CD14-positive monocyte (primary cell): ENCODE data around the gene MRPL42. TPM values are rescaled to one million over a fixed set of nuclear protein-coding genes. Genes with fewer than 3 reads are reported as not detected.
A peak's percentile ranks its signal among the peaks of the same experiment; 100 is the strongest.
"Not testable (repeated sequence)": the region's sequence is repeated elsewhere in the genome, so short reads cannot be mapped to it uniquely, and the experiment has no call there.

ENCODE experiments used
- DNase-seq, 3 donors: peaks; one replicate each; pipeline ENCODE4 v3.0.0-alpha.2; 2011 to 2022
- H2AFZ ChIP-seq: 2 replicates; pipeline ENCODE4 v1.6.0; 2012; ENCODE audit warnings: mild to moderate bottlenecking, low read depth, low read length, inconsistent platforms; ENCODE audit not compliant: insufficient read depth, poor library complexity, severe bottlenecking
- H3K27ac ChIP-seq, 2 donors: 1 replicate in 1 of 2; 2 replicates in 1 of 2; pipeline ENCODE4 v1.5.1; 2012 to 2013; ENCODE audit warnings: low read length in 2 of 2, control low read depth in 1 of 2, inconsistent platforms in 1 of 2, low read depth in 1 of 2, mild to moderate bottlenecking in 1 of 2
- H3K27me3 ChIP-seq, 2 donors: one replicate each; pipeline versions ENCODE4 v1.6.0 to v1.6.1; 2011 to 2013; ENCODE audit warnings: low read length in 2 of 2; ENCODE audit not compliant: control insufficient read depth in 2 of 2, insufficient read depth in 2 of 2
- H3K36me3 ChIP-seq, 2 donors: replicated peaks in 1 of 2; 1 replicate in 1 of 2; 2 replicates in 1 of 2; pipeline versions ENCODE4 v1.5.1 to v1.6.1; 2012 to 2013; ENCODE audit warnings: low read length in 2 of 2, control low read depth in 1 of 2, inconsistent platforms in 1 of 2, mild to moderate bottlenecking in 1 of 2; ENCODE audit not compliant: insufficient read depth in 2 of 2, control insufficient read depth in 1 of 2
- H3K4me1 ChIP-seq, 2 donors: 1 replicate in 1 of 2; 2 replicates in 1 of 2; pipeline versions ENCODE4 v1.5.1 to v1.6.1; 2012 to 2013; ENCODE audit warnings: low read length in 2 of 2, control low read depth in 1 of 2, inconsistent platforms in 1 of 2, mild to moderate bottlenecking in 1 of 2, moderate library complexity in 1 of 2; ENCODE audit not compliant: insufficient read depth in 2 of 2, control insufficient read depth in 1 of 2
- H3K4me2 ChIP-seq: replicated peaks from 2 replicates; pipeline ENCODE3; 2012; ENCODE audit warnings: low read length, moderate library complexity, mild to moderate bottlenecking; ENCODE audit not compliant: poor library complexity, severe bottlenecking; ENCODE audit errors: extremely low read depth
- H3K4me3 ChIP-seq, 3 experiments: fragments of 200-600 bp in 1 of 3; sonication (generic) in 1 of 3; replicated peaks in 1 of 3; 1 replicate in 2 of 3; 2 replicates in 1 of 3; pipeline ENCODE4 v1.5.1; 2011 to 2013; ENCODE audit warnings: low read length in 3 of 3, mild to moderate bottlenecking in 3 of 3, control low read depth in 2 of 3, low read depth in 2 of 3, inconsistent platforms in 1 of 3, moderate library complexity in 1 of 3
- H3K79me2 ChIP-seq: 2 replicates; pipeline ENCODE4 v1.6.0; 2012; ENCODE audit warnings: mild to moderate bottlenecking, control low read depth, inconsistent platforms, low read length, moderate library complexity; ENCODE audit not compliant: insufficient read depth
- H3K9ac ChIP-seq: 2 replicates; pipeline ENCODE4 v1.6.0; 2017; ENCODE audit warnings: low read length, mild to moderate bottlenecking; ENCODE audit not compliant: insufficient read depth, poor library complexity, severe bottlenecking
- H3K9me3 ChIP-seq, 2 donors: replicated peaks in 1 of 2; 1 replicate in 1 of 2; 2 replicates in 1 of 2; pipeline versions ENCODE4 v1.5.1 to v1.6.1; 2012 to 2013; ENCODE audit warnings: low read length in 2 of 2, control low read depth in 1 of 2; ENCODE audit not compliant: control insufficient read depth in 1 of 2, insufficient read depth in 1 of 2
- H4K20me1 ChIP-seq: 2 replicates; pipeline ENCODE4 v1.6.0; 2012; ENCODE audit warnings: mild to moderate bottlenecking, low read length, control low read depth, moderate library complexity; ENCODE audit not compliant: insufficient read depth
- H3K27ac Mint-ChIP-seq, 7 donors: one replicate each; pipeline ENCODE4 v1.8.0; 2020; ENCODE audit warnings: mild to moderate bottlenecking in 7 of 7, mixed read lengths in 7 of 7, moderate library complexity in 6 of 7, inconsistent platforms in 2 of 7
- H3K27me3 Mint-ChIP-seq, 3 donors: one replicate each; pipeline ENCODE4 v1.8.0; 2021 to 2022; ENCODE audit warnings: low read depth in 3 of 3, mild to moderate bottlenecking in 3 of 3, mixed read lengths in 3 of 3, moderate library complexity in 3 of 3, inconsistent platforms in 1 of 3
- H3K36me3 Mint-ChIP-seq, 2 donors: one replicate each; pipeline ENCODE4 v1.8.0; 2020; ENCODE audit warnings: mixed read lengths in 2 of 2, inconsistent platforms in 1 of 2, mild to moderate bottlenecking in 1 of 2
- H3K4me1 Mint-ChIP-seq: one replicate; pipeline ENCODE4 v1.8.0; 2020; ENCODE audit warnings: mild to moderate bottlenecking, mixed read lengths
- H3K4me3 Mint-ChIP-seq, 2 donors: one replicate each; pipeline ENCODE4 v1.8.0; 2020; ENCODE audit warnings: mild to moderate bottlenecking in 2 of 2, mixed read lengths in 2 of 2, moderate library complexity in 1 of 2
- H3K9me3 Mint-ChIP-seq, 7 donors: one replicate each; pipeline ENCODE4 v1.8.0; 2020 to 2022; ENCODE audit warnings: mixed read lengths in 7 of 7, mild to moderate bottlenecking in 6 of 7, moderate library complexity in 6 of 7, inconsistent platforms in 2 of 7
- WGBS: methylation state at CpG from one replicate; pipeline ENCODE4 v1.1.5; 2013; ENCODE audit warnings: missing lambda C conversion rate; ENCODE audit not compliant: insufficient coverage; 5-methylcytosine and 5-hydroxymethylcytosine counted together
- intact Hi-C, 2 donors: fragments of 100-400 bp; cut with micrococcal nuclease; formaldehyde crosslinking; loops; one replicate each; pipeline versions ENCODE4 v1.15.0 to v1.15.1; 2023
- polyA plus RNA-seq, 3 donors: library from polyadenylated mRNA; depleted of rRNA in 1 of 3; unstranded in 2 of 3; stranded (reverse) in 1 of 3; fragments of 300-500 nt in 2 of 3; fragments of >200 nt in 1 of 3; fragmentation: Illumina TruSeq in 2 of 3; gene quantifications; 1 replicate in 2 of 3; 2 replicates in 1 of 3; pipeline ENCODE4 v1.2.3, GENCODE V29; 2012 to 2021
- TF ChIP-seq, protein P1 (sequence below): fragments of 200-600 bp; IDR thresholded peaks from one replicate; pipeline ENCODE4 v1.8.0; 2022; ENCODE audit warnings: antibody characterized with exemption, mild to moderate bottlenecking

Gene MRPL42
- polyA plus RNA-seq, 3 donors = 15.7 to 68.3 (median 62.8) TPM

DNA sequence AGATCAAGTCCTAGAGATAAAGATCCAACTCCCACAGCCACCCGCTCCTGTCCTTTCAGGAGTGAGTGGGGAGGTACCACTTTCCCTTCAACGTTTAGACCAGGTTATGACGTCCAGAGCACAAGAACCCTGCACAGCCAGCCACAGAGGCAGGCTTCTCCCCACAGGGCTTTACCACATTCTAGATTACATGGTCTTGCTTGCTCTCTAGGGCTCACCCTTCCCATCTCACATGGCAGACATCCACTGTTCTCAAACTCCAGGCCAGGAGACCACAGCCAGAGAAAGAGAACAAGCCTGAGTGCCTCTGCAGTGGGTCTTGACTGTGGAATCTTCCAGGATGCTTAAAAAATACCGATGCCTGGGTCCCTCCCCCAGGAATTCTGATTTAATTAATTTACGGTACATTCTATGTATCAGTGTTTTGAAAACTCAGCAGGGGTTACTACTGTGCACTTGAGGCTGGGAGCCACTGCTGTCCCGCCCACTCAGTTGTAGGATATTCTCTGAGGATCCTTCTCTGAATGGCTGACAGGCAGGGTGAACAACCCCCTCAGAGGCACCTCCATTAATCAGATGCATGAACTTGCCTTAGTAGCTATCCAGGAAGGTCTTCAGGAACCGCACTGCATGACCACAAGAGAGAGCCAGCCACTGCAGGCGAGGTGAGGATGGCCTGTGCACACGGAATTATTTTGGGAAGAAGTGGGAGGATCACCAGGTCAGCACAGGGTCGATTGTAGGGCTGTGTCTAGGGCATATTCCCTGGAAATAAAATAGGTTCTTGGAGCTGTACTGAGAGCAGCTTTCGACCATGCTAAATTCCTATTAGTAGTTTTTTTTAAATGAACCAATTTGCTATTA, 83.7 kb downstream of the MRPL42 start:
- H3K79me2 ChIP-seq = no peaks in the 10 kb centered on the region
- DNase-seq = no peak
- H4K20me1 ChIP-seq = no peaks in the 10 kb centered on the region
- H3K27ac ChIP-seq = no peak overlapping the region
- TF ChIP-seq, protein P1, sequence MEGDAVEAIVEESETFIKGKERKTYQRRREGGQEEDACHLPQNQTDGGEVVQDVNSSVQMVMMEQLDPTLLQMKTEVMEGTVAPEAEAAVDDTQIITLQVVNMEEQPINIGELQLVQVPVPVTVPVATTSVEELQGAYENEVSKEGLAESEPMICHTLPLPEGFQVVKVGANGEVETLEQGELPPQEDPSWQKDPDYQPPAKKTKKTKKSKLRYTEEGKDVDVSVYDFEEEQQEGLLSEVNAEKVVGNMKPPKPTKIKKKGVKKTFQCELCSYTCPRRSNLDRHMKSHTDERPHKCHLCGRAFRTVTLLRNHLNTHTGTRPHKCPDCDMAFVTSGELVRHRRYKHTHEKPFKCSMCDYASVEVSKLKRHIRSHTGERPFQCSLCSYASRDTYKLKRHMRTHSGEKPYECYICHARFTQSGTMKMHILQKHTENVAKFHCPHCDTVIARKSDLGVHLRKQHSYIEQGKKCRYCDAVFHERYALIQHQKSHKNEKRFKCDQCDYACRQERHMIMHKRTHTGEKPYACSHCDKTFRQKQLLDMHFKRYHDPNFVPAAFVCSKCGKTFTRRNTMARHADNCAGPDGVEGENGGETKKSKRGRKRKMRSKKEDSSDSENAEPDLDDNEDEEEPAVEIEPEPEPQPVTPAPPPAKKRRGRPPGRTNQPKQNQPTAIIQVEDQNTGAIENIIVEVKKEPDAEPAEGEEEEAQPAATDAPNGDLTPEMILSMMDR = no peak
- H3K4me3 Mint-ChIP-seq = no peak overlapping the region
- H3K9ac ChIP-seq = no peak overlapping the region
- no peak overlapping the region for H3K4me3 ChIP-seq
- H3K36me3 Mint-ChIP-seq = no peaks in the 10 kb centered on the region
- H3K9me3 Mint-ChIP-seq = peaks cover 0 to 3% (median 0%) of the 10 kb centered on the region in 7 donors
- H3K9me3 ChIP-seq = peaks cover 0 to 3% of the 10 kb centered on the region in 2 donors
- peak overlapping the region in 1 of 7 donors; percentile 54 for H3K27ac Mint-ChIP-seq
- no peaks in the 10 kb centered on the region for H3K27me3 ChIP-seq
- H2AFZ ChIP-seq = no peak overlapping the region
- intact Hi-C loops = no loop called here
- peaks cover 1% of the 10 kb centered on the region for H3K4me1 Mint-ChIP-seq
- no peaks in the 10 kb centered on the region for H3K4me1 ChIP-seq
- H3K27me3 Mint-ChIP-seq = peaks cover 0 to 6% (median 0%) of the 10 kb centered on the region in 3 donors
- H3K36me3 ChIP-seq = no peaks in the 10 kb centered on the region
- WGBS = 86% methylated on average over 8 of the region's 11 CpGs
- H3K4me2 ChIP-seq = no peak overlapping the region

- H3K36me3 ChIP-seq = no peaks in the 10 kb centered on the region
- no peak overlapping the region for H3K4me3 Mint-ChIP-seq
- no peaks in the 10 kb centered on the region for H3K4me1 ChIP-seq
- WGBS = 83% methylated on average over 1 of the region's 4 CpGs
- H3K4me3 ChIP-seq = no peak overlapping the region
- H3K27ac Mint-ChIP-seq = no peak overlapping the region
- peaks cover 0 to 3% (median 0%) of the 10 kb centered on the region in 7 donors for H3K9me3 Mint-ChIP-seq
- H3K79me2 ChIP-seq = no peaks in the 10 kb centered on the region
- peaks cover 0 to 6% (median 0%) of the 10 kb centered on the region in 3 donors for H3K27me3 Mint-ChIP-seq
- DNase-seq = no peak
- TF ChIP-seq, protein P1 = no peak
- no peak overlapping the region for H3K27ac ChIP-seq
- no peaks in the 10 kb centered on the region for H4K20me1 ChIP-seq
- H3K27me3 ChIP-seq = no peaks in the 10 kb centered on the region
- intact Hi-C loops = no loop called here
- H3K9me3 ChIP-seq = peaks cover 0 to 3% of the 10 kb centered on the region in 2 donors
- H3K4me2 ChIP-seq = no peak overlapping the region
- H3K9ac ChIP-seq = no peak overlapping the region
- H3K4me1 Mint-ChIP-seq = peaks cover 1% of the 10 kb centered on the region
- H3K36me3 Mint-ChIP-seq = no peaks in the 10 kb centered on the region
- no peak overlapping the region for H2AFZ ChIP-seq
These were observed 85.1 kb downstream of the MRPL42 start for GRCh38 chr12:93552427-93552826.

DNA sequence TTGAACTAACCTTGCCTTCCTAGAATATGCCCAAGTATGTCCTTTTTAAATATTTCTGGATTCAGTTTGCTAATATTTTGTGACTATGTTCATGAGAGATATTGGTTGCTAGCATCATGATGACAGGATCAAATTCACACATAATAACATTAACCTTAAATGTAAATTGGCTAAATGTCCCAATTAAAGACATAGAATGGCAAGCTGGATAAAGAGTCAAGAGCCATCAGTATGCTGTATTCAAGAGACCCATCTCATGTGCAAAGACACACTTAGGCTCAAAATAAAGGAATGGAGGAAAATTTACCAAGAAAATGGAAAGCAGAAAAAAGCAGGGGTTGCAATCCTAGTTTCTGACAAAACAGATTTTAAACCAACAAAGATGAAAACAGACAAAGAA, 90.6 kb downstream of the MRPL42 start:
- H3K4me2 ChIP-seq, H3K4me3 Mint-ChIP-seq, H3K27me3 Mint-ChIP-seq, H3K4me1 ChIP-seq, H3K4me3 ChIP-seq, H3K4me1 Mint-ChIP-seq, H3K36me3 Mint-ChIP-seq, H3K9ac ChIP-seq, intact Hi-C loops, H3K79me2 ChIP-seq, H2AFZ ChIP-seq, H3K9me3 ChIP-seq, H3K27me3 ChIP-seq, DNase-seq, H4K20me1 ChIP-seq, H3K27ac ChIP-seq, H3K36me3 ChIP-seq, H3K27ac Mint-ChIP-seq: not testable (repeated sequence)
- H3K9me3 Mint-ChIP-seq = peaks cover 8 to 17% (median 15%) of the 10 kb centered on the region in 7 donors
